NCI-H187 (cell line): ENCODE measurements around the gene A4GNT.
"Not testable (repeated sequence)": the region's sequence is repeated elsewhere in the genome, so short reads cannot be mapped to it uniquely, and the experiment has no call there.

Experiments used
- DNase-seq, 2 experiments: peaks; one replicate each; lab custom pipeline; 2025; lab: John Stamatoyannopoulos, UW

A4GNT gene

DNA sequence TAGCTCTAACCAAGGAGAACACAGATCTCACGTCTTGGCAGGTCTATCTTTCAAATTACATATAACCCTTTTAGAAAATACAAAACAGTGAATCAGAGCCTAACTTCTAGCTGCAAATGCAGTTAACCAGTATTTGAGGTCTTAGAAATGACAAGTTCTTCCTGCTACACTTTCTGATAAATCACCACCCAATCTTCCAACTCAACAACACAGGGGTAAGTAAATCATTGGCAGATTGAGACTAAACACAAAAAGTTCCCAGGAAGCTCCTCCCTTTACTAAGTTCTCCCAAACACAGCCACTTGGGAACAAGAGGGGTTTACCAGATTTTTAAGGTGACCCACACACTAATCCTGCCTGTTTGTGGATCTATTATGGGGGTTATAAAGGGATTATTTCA, at the start of gene A4GNT:
Gene A4GNT, minus strand, starts transcription at position 152 of the 400 bp plus-strand sequence. CDS start 1,134 bp downstream, outside the sequence.
- DNase-seq = no peak

DNA sequence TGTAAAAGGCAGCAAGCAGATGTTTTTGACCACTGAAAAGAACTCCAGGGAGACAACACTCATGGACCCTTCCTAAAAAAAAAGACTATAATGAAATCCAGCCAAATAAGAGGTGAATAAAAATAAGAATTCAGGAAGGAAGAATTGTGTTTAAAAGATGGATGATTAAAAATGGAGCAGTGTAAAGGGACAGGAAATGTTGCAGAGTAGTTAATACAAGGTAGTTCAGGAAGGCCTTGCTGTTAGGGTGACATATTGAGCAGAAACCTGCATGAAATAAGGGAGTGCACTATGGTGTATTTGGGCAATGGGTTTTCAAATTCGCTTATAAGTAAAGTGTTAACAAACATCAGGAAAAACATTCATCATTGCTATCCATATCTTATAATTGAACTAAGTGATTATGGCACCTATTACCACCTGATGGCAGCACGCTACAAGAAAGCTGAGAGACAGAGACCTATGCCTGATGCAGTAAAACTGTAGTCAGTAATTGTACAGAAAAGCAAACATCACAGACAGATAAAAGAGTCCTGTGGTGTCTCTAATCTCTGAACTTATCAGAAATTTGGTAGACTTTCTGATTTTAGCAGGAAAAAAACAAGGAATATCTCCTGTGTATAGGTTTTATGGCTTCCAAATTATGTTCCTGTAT, 48.3 kb upstream of the A4GNT start:
- peak in 1 of 2 experiments; percentile 2 for DNase-seq

DNA sequence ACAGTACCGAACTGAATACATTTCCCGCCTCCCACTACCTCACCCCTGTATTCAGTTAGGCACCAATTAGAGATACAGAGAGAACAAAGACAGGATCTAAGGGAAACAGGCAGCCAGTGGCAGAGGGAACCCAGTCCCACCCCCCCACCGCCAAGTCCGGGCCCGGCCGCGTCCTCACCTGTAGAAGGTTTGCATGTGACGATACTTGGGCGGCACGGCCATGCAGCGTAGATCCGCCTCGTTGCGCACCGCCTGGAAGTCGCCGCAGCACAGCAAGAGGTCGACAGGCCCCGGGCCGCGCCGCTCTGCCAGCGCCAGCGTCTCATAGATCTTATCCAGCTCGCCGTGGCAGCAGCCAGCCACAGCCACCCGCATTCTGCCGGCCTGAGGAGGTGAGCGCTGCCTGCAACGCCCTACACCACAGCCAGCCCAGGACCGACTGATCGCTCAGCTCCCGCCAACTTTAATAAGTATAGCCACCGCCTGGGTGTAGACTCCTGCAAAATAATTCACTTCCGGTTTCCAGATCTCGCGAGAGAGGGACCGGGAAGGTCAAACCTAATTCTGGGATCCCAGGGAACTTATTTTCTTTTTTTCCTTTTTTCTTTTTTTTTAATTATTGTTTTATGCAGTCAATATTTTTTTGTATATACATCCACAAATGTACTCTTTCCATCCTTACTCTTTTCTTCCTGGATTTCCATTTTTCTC, 42.4 kb upstream of the A4GNT start, which contains the start of gene DBR1:
Gene DBR1, minus strand, starts transcription at position 501 of the 711 bp plus-strand sequence. Its CDS starts 126 bp downstream, at position 375.
- peak; percentile 76 to 78 for DNase-seq

DNA sequence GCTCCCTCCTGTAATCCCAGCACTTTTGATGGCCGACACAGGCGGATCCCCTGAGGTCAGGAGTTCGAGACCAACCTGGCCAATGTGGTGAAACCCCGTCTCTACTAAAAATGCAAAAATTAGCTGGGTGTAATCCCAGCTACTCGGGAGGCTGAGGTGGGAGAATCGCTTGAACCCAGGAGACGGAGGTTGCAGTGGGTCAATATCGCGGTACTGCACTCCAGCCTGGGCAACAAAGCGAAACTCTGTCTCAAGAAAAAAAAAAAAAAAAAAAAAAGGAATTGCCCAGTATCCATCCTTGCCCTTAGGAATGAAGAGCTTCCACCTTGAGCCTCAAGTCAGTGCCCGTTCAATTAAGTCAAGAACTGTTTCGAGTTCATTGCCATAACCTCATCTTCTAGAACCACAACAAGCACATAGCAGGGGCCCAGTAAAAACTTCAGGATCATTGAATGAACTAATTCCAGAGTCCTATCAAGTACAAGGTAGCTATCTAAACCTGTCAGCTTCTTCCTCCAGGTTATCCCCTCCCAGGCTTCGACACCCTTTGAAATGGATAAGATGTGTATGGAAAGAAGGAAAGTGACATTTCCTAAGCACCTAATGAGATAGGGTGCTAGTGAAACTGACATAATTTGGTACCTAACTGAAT, 41.7 kb upstream of the A4GNT start:
- DNase-seq = no peak

DNA sequence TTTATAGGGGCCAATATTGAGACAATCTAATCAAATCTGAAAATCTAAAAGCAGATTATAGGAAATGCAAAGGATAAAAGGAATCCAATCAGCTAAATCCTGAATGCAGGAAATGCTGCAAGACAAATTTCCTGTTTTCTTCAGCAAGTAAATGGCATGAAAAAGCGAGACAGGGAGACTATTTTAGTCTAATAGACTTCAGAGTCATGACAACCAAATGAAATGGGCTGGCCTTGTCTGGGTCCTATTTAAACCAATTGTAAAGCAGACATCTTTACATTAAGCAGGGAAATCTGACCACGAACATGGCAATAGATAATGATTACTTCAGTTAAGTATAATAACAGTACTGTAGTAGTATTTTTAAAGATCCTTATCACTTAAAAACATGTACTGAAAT, 40.4 kb upstream of the A4GNT start:
- no peak for DNase-seq

DNA sequence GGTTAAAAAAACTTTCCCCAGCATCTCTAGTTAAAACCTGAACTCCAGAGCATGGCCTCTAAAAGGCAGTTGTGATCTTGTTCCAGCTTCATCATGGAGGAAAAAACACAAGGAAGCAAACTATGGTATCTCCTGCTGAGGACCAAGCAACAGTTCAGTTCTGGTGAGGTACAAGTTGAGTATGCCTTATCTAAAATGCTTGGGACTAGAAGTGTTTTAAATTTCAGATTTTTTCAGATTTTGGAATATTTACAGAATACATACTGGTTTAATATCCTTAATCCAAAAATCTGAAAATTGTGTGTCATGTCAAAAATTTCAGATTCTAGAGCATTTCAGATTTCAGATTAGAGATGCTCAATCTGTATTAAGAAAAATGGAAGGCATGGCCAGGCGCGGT, 32.9 kb upstream of the A4GNT start:
- no peak for DNase-seq

DNA sequence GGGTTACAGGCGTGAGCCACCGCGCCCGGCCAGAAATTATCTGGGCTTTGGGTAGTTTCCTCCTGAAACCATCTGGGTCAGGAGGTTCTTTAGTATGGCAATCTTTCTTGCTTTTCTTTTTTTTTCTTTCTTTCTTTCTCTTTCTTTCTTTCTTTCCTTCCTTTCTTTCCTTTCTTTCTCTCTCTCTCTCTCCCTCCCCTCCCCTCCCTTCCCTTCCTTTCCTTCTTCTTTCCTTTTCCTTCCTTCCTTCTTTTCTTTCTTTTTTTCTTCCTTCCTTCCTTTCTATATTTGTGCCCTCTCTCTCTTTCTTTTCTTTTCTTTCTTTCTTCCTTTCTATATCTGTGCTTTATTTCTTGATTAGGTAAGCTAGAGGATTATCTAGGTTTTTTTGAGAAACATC, 25.6 kb upstream of the A4GNT start:
- no peak for DNase-seq

DNA sequence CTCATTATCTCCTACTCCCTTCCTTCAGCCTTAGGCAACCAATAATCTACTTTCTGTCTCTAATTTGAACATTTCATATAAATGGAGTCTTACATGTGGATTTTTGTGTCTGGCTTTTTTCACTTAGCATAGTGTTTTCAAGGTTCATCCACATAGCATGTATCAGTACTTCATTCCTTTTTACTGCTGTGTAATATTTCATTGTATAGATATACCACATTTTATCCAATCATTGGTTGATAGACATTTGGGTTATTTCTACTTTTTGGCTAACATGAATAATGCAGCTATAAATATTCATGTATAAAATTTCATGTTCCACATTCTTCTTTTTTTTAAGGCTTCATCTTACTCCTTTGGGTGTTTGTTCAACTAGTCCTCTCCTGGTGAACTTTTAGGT, 22.3 kb upstream of the A4GNT start:
- DNase-seq = no peak

DNA sequence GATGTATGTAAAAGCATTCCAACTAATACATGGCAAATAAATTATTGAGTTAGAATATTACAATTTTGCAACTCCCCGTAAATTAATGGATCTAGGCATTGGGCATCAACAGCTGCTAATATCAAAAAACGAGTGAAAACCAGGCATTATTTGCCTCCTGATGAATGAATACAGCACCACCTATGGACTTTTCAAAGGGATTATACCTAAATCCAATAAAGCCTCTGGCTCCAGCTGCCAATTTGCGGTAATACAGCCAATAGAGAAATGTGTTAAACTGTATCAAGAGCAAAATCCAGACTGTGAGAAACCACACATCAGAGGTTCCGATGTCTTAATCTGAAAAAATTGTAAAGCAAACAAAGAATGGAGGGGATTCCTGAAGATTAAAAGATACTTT, 16.3 kb upstream of the A4GNT start:
- no peak for DNase-seq

DNA sequence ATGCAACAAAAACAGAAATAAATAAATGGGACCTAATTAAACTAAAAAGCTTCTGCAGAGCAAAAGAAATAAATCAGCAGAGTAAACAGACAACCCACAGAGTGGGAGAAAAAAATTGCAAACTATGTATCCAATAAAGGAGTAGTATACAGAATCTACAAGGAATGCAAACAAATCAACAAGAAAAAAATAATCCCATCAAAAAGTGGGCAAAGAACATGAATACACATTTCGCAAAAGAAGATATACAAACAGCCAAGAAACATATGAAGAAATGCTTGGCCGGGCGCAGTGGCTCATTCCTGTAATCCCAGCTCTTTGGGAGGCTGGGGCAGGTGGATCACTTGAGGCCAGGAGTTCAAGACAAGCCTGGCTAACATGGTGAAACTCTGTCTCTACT, 10.0 kb upstream of the A4GNT start:
- not testable (repeated sequence) for DNase-seq

DNA sequence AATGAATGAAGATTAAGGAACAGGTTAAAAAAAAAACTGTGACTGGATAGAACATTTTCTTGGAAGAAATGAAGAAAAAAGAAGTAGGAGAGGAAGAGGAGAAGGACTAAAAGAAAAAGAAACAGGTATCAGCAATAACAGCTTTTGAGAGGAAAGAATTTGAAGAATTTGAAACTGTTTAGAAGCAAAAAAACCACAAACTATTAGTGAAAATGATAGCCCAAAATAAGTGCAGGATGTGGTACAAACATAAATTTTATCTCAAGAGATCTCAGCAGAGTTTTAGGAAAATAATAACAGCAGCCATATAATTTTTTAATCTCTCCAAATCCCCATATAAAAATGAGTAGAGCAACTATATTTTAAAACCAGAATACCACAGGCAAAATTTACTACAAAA, 8.8 kb upstream of the A4GNT start:
- no peak for DNase-seq

DNA sequence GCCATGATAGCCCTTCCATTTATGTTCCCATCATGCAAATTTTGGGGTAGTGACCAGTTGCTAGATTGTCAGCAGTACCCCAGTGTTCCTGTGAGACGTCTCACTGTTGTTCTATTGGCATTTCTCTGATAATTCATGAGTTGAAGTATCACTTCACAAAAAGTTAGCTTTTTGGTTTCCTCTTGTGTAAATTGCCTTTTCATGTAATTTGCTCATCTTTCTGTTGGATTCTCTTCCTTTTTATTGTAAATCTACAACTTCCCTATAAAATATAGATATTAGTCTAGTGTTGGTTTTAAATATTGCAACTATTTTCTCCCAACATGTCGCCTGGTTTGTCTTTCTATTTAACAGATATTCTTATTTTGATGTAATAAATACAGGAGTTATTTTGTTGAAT, 7.5 kb upstream of the A4GNT start:
- no peak for DNase-seq

DNA sequence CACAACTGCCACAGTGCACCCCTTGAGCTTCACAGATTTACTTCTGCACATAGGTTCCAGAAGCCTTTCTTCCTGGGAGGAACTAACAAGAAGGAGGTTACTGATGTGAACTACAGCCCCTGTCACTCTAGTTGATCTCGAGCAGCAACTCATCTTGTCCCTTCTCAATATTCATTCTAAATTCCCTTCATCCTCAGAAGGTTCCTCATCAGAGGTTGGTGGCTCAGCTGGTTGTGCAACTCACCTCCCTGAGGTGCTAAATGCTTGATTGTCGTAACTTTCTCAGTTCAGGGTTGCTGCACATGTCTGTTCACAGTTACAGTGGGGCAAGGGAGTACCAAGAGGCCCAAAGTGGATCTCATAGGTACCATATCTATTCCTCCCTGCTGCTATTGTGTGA, 5.7 kb upstream of the A4GNT start:
- no peak for DNase-seq

DNA sequence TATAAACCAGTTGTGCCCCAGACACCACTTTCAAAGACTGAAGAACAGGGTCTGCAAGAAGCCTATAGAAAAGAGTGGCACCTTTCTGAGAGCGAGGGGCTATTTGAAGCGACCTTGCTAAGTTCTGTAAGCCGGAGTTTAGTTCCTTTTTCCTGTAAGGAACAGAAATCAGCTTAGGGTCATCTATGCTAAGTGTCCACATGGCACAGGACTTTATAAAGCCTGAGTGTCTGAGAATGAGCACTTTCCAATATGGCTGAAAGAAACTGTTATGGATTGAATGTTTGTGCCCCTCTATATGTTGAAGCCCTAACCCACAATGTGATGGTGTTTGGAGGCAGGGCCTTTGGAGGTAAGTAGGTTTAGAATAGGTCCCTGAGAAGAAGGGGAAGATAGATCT, 4.0 kb upstream of the A4GNT start:
- DNase-seq = no peak

DNA sequence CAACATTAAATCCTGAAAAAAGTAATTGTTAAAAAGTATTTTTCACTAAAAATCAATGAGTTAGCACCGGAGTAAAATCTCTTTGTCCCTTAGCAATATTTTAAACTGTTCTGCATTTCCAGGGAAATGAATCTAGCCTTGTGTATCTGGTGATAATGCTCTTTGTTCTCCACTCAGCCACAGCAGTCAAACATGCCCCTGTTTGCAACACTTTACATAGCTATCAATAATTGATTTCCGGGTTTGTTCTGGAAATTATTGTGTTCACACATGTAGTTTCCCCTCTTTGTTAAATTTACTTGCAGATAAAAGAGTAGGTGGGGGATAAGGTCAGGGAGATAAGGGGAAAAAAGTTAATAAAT, 3.6 kb upstream of the A4GNT start:
- no peak for DNase-seq

DNA sequence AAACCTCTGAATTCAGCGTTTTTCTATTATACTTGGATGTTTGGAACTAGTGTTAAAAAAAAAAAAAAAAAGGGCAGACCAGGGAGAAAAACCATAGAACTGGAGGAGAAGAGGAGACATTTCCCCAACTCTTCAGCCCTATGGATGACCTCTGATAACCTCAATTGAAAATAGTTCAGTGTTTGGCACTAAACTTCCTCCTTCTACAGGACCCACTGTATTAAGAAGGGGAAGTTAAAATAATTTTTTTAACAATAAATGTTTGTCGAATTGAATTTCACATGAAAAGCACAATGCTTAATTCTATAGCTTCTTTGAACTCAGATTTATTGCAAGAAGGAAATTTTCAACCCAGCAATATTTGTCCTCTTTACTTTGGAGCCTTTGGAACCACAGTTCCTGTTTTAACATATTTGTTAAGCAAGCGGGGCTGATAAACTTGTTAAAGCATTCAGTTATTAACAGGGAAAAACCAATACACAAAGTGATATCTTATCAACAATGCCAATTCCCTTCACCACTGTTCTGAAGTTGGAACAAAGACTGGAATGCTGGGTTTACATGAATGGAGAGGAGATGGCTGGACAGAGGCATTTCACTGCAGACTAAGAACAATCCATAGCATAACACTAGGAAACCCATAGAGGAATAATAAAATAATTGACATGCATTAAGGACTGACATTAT, 3.1 kb upstream of the A4GNT start:
- DNase-seq = no peak

DNA sequence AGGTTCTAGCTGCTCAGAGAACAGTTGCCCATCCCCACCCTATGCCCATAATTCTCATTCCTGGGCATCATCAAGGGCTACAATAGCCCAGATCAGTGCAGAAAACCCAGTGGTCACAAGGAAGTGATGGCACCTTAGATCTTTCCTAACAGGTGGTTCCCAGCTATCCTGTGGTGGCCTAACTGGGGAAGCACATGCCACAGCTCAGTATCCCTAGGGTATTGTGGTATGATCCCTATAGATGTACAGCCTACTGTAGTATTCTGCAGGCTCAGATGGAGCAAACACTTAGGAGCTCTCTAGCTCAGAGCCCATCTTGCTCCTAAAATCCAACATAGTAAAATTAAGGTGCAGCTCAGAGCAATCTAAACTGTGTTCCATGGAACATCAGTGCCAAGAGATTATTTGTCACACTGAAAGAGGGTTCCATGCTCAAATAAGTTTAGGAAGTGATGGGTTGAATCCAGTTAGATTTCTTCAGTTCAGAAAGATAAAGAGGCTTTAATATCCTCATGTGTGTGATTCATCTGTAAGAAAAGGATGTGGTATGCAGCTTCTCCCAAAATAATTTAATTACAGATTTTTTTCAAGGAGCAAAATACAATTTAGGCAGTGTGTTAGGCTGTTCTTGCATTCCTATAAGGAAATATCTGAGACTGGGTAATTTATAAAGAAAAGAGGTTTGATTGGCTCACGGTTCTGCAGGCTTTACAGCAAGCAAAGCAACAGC, 4.4 kb downstream of the A4GNT start:
- DNase-seq = no peak

DNA sequence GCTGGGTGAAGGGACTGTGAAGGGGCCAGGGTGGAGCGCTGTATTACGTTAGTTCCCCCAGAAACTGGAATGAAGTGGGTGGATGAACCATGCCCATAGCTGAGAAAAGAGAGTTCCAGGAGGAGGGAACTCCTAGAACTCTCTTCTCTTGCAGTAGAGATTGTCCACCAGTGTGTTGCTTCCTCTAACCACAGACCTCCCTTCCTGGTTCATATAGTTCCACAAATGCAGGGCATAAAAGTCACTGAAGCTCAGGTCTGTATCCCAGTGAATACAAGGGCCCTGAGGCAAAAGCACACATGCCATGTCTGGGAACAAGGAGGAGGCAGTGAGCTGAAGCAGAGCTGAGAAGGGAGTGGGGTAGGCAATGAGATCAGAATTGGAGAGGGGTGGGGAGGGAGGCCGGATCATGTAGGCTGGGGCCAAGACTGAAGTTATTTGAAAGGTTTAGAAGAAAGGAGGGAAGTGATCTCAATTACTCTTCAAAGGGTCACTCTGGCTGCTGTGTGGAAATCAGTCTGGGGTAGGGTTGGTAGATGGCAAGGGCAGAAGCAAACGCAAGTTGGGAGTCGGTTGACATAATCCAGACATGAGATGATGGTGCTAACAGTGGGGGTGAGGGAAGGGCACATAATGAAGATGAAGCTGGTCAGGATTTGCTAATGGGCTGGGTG, 6.5 kb downstream of the A4GNT start:
- no peak for DNase-seq

DNA sequence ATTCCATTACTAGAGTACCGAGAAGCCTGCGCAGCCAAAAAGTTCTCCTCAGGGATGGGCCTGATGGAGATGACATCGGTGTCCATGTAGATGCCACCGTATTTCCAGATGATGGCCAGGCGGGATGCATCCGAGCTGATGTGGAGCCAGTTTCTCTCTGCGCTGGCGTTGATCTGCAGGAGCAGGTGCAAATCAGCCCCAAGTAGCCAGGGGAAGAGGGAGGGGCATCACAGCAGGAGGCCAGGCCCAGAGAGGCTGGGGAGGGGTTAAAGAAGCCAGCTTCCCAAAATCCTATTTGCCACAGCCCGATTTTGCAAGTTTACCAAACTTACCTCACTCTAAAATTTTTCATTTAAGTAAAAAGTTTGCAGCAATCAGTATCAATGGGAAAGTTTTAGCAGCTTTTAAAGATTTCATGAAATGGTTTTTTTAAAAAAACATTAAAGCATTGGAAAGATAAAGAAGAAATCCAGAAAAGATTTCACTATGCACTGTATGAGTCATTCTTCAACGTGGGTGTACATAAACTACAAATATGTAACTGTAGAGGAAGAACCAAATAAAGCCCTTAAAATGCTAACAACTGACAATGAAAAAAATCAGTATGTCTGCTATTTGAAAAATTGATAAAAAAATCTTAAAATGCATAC, 7.4 kb downstream of the A4GNT start:
- DNase-seq = no peak

DNA sequence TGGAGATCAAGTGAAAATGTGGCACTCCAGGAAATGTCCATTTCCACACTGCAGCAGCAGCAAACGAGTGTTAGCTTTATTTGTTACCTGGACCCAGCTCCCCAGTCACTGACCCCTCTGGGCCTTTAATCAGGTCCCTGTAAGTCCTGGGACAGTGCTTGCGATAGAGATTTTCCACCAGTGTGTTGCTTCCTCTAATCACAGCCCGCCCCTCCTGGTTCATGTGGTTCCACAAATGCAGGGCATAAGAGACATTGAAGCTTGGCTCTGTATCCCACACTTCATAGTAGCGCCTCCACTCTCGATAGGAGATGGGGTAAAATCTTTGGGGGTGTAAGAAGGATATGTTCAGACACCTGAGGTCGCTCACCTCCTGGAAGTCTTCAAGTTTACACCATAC, 8.0 kb downstream of the A4GNT start:
- DNase-seq = no peak

DNA sequence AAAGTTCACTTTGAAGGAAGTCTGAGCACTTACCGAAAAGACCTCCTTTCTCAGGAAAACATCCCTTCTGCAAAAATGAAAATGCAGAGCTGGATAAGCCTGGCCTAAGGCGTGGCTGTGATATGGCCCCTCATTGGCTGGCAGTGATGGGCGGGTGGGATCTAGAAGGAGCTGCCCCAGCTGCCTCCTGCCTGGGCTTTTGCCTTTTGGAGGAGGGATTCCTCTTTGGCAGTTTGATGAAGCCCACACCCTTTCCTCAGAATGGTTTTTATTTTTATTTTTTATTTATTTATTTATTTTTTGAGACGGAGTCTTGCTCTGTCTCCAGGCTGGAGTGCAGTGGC, 12.8 kb downstream of the A4GNT start:
- no peak for DNase-seq
